Prostate gland (tissue), 2 donors: ENCODE results near the gene HEXB. TPM values are rescaled to one million over a fixed set of nuclear protein-coding genes. Genes with fewer than 3 reads are reported as not detected.
A peak's percentile ranks its signal among the peaks of the same experiment; 100 is the strongest.
"Not testable (repeated sequence)": the region's sequence is repeated elsewhere in the genome, so short reads cannot be mapped to it uniquely, and the experiment has no call there.

Experiments
- DNase-seq: peaks from one replicate; pipeline ENCODE4 v3.0.0-alpha.2; 2019; ENCODE audit warnings: low spot score
- H3K27ac ChIP-seq, 2 donors: fragments of 200-600 bp; sonication (generic); 2 replicates each; pipeline ENCODE4 v1.5.1; 2017 to 2019
- H3K27me3 ChIP-seq: fragments of 200-600 bp; sonication (generic); replicated peaks from 2 replicates; pipeline ENCODE4 v1.5.1; 2019; ENCODE audit not compliant: insufficient read depth
- H3K36me3 ChIP-seq, 2 donors: fragments of 200-600 bp; sonication (generic); 1 replicate in 1 of 2; 2 replicates in 1 of 2; pipeline versions ENCODE4 v1.5.1 to v1.8.1; 2017 to 2019
- H3K4me1 ChIP-seq: fragments of 200-600 bp; sonication (generic); replicated peaks from 2 replicates; pipeline ENCODE4 v1.5.1; 2019
- H3K4me3 ChIP-seq, 2 donors: fragments of 200-600 bp; sonication (generic); 2 replicates each; pipeline ENCODE4 v1.5.1; 2017 to 2019
- H3K9me3 ChIP-seq: fragments of 200-600 bp; sonication (generic); 2 replicates; pipeline ENCODE4 v1.5.1; 2017
- CTCF ChIP-seq, 4 experiments: fragments of 200-600 bp in 2 of 4; fragments of 450-650 bp in 2 of 4; sonication (generic) in 2 of 4; IDR thresholded peaks; 1 replicate in 3 of 4; 2 replicates in 1 of 4; pipeline ENCODE4 v1.5.1; 2016 to 2019; ENCODE audit warnings: antibody characterized with exemption in 4 of 4, mild to moderate bottlenecking in 2 of 4, moderate library complexity in 2 of 4
- POLR2A ChIP-seq: fragments of 450-650 bp; IDR thresholded peaks from one replicate; pipeline ENCODE4 v1.6.1; 2016; ENCODE audit warnings: antibody characterized with exemption, mild to moderate bottlenecking
- POLR2AphosphoS5 ChIP-seq: sonication (generic); formaldehyde crosslinking; IDR thresholded peaks from one replicate; pipeline ENCODE4 v1.6.1; 2017; ENCODE audit warnings: antibody characterized with exemption
- WGBS: methylation state at CpG from one replicate; pipeline ENCODE4 v1.1.5; 2018; 5-methylcytosine and 5-hydroxymethylcytosine counted together
- intact Hi-C: fragments of 100-400 bp; cut with DNase I; formaldehyde crosslinking; loops from one replicate; pipeline ENCODE4 v1.14.2; 2022
- total RNA-seq, 2 donors: library from RNA; depleted of rRNA; stranded (reverse); fragments of >200 nt; gene quantifications; one replicate each; pipeline ENCODE4 v1.1.0, GENCODE V29; 2016

HEXB gene
- total RNA-seq, 2 donors from 2014 or later: 149 to 178 TPM

- Histone ChIP-seq H3K36me3 (no peaks in the 10 kb centered on the region), H3K9me3 (no peaks in the 10 kb centered on the region), H3K4me3 (no peak overlapping the region), H3K27ac (no peak overlapping the region), H3K4me1 (no peaks in the 10 kb centered on the region), H3K27me3 (no peaks in the 10 kb centered on the region)
- intact Hi-C loops: loop anchor here (5.0 to 10.0 kb wide), 3 partner anchors 97 to 1585 kb away; partner anchors contain the start of genes GFM2 and NSA2
- 81% methylated on average over 2 of the region's 2 CpGs for WGBS
- no peak for DNase-seq
- no peak for TF ChIP-seq POLR2AphosphoS5
These were observed 15.2 kb upstream of the HEXB start for GRCh38 chr5:74669821-74670220.

GRCh38 chr5:74670396-74671038 is 14.5 kb upstream of the HEXB start:
- H3K9me3 ChIP-seq: no peaks in the 10 kb centered on the region
- no peak overlapping the region for H3K27ac ChIP-seq
- intact Hi-C loops: loop anchor here (5.0 to 10.0 kb wide), 3 partner anchors 97 to 1584 kb away; partner anchors contain the start of genes GFM2 and NSA2
- no peak for DNase-seq
- H3K27me3 ChIP-seq: no peaks in the 10 kb centered on the region
- TF ChIP-seq POLR2A (no peak), CTCF (IDR thresholded peaks at IDR 0.05) (no peak), POLR2AphosphoS5 (no peak)
- 87% methylated on average over 11 of the region's 11 CpGs for WGBS
- no peaks in the 10 kb centered on the region for H3K36me3 ChIP-seq
- H3K4me3 ChIP-seq: no peak overlapping the region
- H3K4me1 ChIP-seq: no peaks in the 10 kb centered on the region

GRCh38 chr5:74672215-74672877 is 12.7 kb upstream of the HEXB start:
- no peak for DNase-seq
- intact Hi-C loops: loop anchor here (5.0 to 10.0 kb wide), 3 partner anchors 95 to 1582 kb away; partner anchors contain the start of genes GFM2 and NSA2
- Histone ChIP-seq H3K4me1 (no peaks in the 10 kb centered on the region), H3K27me3 (no peaks in the 10 kb centered on the region), H3K9me3 (no peaks in the 10 kb centered on the region), H3K27ac (no peak overlapping the region), H3K4me3 (no peak overlapping the region), H3K36me3 (no peaks in the 10 kb centered on the region)
- WGBS: 58% methylated on average over 5 of the region's 5 CpGs
- TF ChIP-seq POLR2A (no peak), CTCF (IDR thresholded peaks at IDR 0.05) (no peak), POLR2AphosphoS5 (no peak)

- Histone ChIP-seq H3K36me3 (no peaks in the 10 kb centered on the region), H3K4me3 (no peak overlapping the region), H3K4me1 (no peaks in the 10 kb centered on the region), H3K27me3 (no peaks in the 10 kb centered on the region), H3K27ac (no peak overlapping the region), H3K9me3 (no peaks in the 10 kb centered on the region)
- intact Hi-C loops: loop anchor here (5.0 to 10.0 kb wide), 3 partner anchors 94 to 1582 kb away; partner anchors contain the start of genes GFM2 and NSA2
- 46% methylated on average over 6 of the region's 6 CpGs for WGBS
- peak; percentile 10 for TF ChIP-seq POLR2AphosphoS5
- TF ChIP-seq POLR2A: no peak
- TF ChIP-seq CTCF (IDR thresholded peaks at IDR 0.05): peak; percentile 24 to 64 (median 53)
- DNase-seq: no peak
These were observed 11.8 kb upstream of the HEXB start for GRCh38 chr5:74673011-74673790.

- H3K9me3 ChIP-seq, H3K4me1 ChIP-seq, DNase-seq, H3K27ac ChIP-seq, H3K27me3 ChIP-seq, H3K36me3 ChIP-seq, H3K4me3 ChIP-seq: not testable (repeated sequence)
- intact Hi-C loops: loop anchor here (10.0 kb wide), 1 partner anchor 1578 kb away; no protein-coding TSS in a partner anchor
- WGBS: 91% methylated on average over 6 of the region's 6 CpGs
These were observed 8.6 kb upstream of the HEXB start for GRCh38 chr5:74676466-74676865.

- DNase-seq: not testable (repeated sequence)
- 97% methylated on average over 3 of the region's 3 CpGs for WGBS
- intact Hi-C loops: loop anchor here (10.0 kb wide), 1 partner anchor 1577 kb away; no protein-coding TSS in a partner anchor
These were observed 6.9 kb upstream of the HEXB start for GRCh38 chr5:74678123-74678522.

GRCh38 chr5:74679300-74679699 is 5.7 kb upstream of the HEXB start:
- not testable (repeated sequence) for H3K27me3 ChIP-seq, H3K4me3 ChIP-seq, DNase-seq, H3K36me3 ChIP-seq, H3K4me1 ChIP-seq, H3K9me3 ChIP-seq, H3K27ac ChIP-seq
- 97% methylated on average over 3 of the region's 3 CpGs for WGBS
- intact Hi-C loops: loop anchor here (10.0 kb wide), 1 partner anchor 1576 kb away; no protein-coding TSS in a partner anchor

More at GRCh38 chr5:74678123-74678522, 6.9 kb upstream of the HEXB start:
- not testable (repeated sequence) for H3K27ac ChIP-seq, H3K4me3 ChIP-seq, H3K36me3 ChIP-seq, H3K9me3 ChIP-seq, H3K27me3 ChIP-seq, H3K4me1 ChIP-seq
